Neural cell (in vitro differentiated cells): Measurements from ENCODE around the gene ZBTB25.

Source experiments
- EP300 ChIP-seq: fragments of 450-650 bp; conservative IDR thresholded peaks from 2 replicates; pipeline ENCODE4 v1.6.1; 2014; ENCODE audit warnings: antibody characterized with exemption, mild to moderate bottlenecking, moderate library complexity; ENCODE audit not compliant: poor library complexity, severe bottlenecking
- EZH2 ChIP-seq: fragments of 200-600, 300-800 bp; shearing (Covaris generic), sonication (generic); IDR thresholded peaks from 2 replicates; pipeline ENCODE4 v1.6.1; 2014; ENCODE audit warnings: antibody characterized with exemption, low read length, borderline replicate concordance, mild to moderate bottlenecking; ENCODE audit not compliant: insufficient read depth, poor library complexity, severe bottlenecking
- POLR2AphosphoS5 ChIP-seq: IDR thresholded peaks from 2 replicates; pipeline ENCODE4 v1.6.1; 2012
- RAD21 ChIP-seq: fragments of 450-650 bp; conservative IDR thresholded peaks from 2 replicates; pipeline ENCODE4 v1.6.1; 2014; ENCODE audit warnings: antibody characterized with exemption, mild to moderate bottlenecking, moderate library complexity
- SMC3 ChIP-seq: fragments of 450-650 bp; conservative IDR thresholded peaks from 2 replicates; pipeline ENCODE4 v1.6.1; 2014; ENCODE audit warnings: antibody characterized with exemption, mild to moderate bottlenecking, moderate library complexity; ENCODE audit not compliant: poor library complexity
- TAF1 ChIP-seq: IDR thresholded peaks from 2 replicates; pipeline ENCODE4 v1.6.1; 2012; ENCODE audit warnings: low read depth
- TF ChIP-seq, protein P1 (sequence below): fragments of 450-650 bp; IDR thresholded peaks from 2 replicates; pipeline ENCODE4 v1.5.1; 2014; ENCODE audit warnings: antibody characterized with exemption, mild to moderate bottlenecking, moderate library complexity; ENCODE audit not compliant: poor library complexity, severe bottlenecking
- TF ChIP-seq, protein P2 (sequence below): IDR thresholded peaks from 2 replicates; pipeline ENCODE4 v1.6.1; 2012; ENCODE audit warnings: borderline replicate concordance

DNA sequence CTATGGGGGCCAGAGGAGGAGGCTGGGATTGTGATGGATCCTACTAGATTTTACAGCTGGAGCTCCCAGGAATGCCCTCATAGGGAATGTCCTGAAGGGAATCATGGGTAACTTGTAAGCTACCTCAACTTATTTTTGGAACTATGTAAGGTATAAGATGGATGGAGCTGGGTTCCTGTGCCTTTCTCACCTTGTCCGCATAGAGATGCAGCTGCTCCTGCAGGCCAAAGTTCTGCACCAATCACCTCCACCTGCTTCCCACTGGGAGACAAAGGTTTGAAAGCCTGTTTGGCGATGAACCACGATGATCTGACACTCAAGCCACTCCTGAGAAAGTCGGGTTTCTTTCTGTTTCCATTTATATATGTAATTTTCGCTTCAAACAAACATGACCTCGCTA is 39.0 kb downstream of the ZBTB25 start:
- TF ChIP-seq SMC3 (no peak), POLR2AphosphoS5 (no peak), EZH2 (no peak), RAD21 (no peak), TAF1 (no peak), EP300 (no peak)
- TF ChIP-seq, protein P1, sequence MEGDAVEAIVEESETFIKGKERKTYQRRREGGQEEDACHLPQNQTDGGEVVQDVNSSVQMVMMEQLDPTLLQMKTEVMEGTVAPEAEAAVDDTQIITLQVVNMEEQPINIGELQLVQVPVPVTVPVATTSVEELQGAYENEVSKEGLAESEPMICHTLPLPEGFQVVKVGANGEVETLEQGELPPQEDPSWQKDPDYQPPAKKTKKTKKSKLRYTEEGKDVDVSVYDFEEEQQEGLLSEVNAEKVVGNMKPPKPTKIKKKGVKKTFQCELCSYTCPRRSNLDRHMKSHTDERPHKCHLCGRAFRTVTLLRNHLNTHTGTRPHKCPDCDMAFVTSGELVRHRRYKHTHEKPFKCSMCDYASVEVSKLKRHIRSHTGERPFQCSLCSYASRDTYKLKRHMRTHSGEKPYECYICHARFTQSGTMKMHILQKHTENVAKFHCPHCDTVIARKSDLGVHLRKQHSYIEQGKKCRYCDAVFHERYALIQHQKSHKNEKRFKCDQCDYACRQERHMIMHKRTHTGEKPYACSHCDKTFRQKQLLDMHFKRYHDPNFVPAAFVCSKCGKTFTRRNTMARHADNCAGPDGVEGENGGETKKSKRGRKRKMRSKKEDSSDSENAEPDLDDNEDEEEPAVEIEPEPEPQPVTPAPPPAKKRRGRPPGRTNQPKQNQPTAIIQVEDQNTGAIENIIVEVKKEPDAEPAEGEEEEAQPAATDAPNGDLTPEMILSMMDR: no peak
- TF ChIP-seq, protein P2, sequence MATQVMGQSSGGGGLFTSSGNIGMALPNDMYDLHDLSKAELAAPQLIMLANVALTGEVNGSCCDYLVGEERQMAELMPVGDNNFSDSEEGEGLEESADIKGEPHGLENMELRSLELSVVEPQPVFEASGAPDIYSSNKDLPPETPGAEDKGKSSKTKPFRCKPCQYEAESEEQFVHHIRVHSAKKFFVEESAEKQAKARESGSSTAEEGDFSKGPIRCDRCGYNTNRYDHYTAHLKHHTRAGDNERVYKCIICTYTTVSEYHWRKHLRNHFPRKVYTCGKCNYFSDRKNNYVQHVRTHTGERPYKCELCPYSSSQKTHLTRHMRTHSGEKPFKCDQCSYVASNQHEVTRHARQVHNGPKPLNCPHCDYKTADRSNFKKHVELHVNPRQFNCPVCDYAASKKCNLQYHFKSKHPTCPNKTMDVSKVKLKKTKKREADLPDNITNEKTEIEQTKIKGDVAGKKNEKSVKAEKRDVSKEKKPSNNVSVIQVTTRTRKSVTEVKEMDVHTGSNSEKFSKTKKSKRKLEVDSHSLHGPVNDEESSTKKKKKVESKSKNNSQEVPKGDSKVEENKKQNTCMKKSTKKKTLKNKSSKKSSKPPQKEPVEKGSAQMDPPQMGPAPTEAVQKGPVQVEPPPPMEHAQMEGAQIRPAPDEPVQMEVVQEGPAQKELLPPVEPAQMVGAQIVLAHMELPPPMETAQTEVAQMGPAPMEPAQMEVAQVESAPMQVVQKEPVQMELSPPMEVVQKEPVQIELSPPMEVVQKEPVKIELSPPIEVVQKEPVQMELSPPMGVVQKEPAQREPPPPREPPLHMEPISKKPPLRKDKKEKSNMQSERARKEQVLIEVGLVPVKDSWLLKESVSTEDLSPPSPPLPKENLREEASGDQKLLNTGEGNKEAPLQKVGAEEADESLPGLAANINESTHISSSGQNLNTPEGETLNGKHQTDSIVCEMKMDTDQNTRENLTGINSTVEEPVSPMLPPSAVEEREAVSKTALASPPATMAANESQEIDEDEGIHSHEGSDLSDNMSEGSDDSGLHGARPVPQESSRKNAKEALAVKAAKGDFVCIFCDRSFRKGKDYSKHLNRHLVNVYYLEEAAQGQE: no peak
